Measurements from ENCODE around the gene TANC2.

DNA sequence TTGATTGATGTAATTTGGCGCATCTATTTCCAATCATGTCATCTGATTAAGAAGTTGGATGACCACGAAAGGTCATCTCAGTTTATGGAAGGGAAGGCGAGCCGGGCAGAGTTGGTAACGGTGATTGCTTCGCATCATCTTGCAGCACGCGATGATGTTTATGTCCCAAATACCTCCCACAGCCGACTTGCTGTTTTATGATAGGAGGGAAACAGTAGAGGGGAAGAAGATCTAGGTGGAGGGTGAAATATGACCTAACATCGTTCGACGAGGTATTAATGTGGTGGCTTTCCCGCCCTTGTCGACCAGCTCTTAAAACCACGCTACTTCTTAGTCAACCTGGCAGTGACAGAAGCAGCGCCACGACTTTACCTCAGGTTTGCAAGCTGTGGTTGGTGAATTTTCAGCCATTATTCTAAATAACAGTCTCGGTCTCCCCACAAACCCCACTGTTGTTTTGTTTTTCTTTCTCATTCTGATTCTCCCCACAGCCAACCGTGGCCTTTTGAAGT, 805 bp upstream of the TANC2 start:
- TF ChIP-seq CTCF (conservative IDR thresholded peaks at IDR 0.05 in 1 of 2, IDR thresholded peaks at IDR 0.05 in 1 of 2; ENCODE audit: extremely low read depth in 1 of 2, insufficient read depth in 1 of 2, low read depth in 1 of 2, low read length in 2 of 2) (no peak), EZH2 (IDR thresholded peaks at IDR 0.05; ENCODE audit: borderline replicate concordance, low read length) (no peak)

Measured in mammary epithelial cell (primary cell).